SU-DHL-6 (cell line): ENCODE measurements around the gene CXCL6.

ENCODE experiments used
- H2AFZ ChIP-seq: fragments of 200-600 bp; sonication (generic); 2 replicates; pipeline ENCODE4 v1.6.1; 2014; ENCODE audit warnings: low read depth, mild to moderate bottlenecking, moderate library complexity, mixed read lengths, antibody characterized with exemption, low read length; ENCODE audit not compliant: severe bottlenecking
- H3F3A ChIP-seq: fragments of 200-600 bp; shearing (Covaris generic); 2 replicates; pipeline ENCODE4 v1.6.0; 2016; ENCODE audit warnings: antibody characterized with exemption, mild to moderate bottlenecking; ENCODE audit not compliant: insufficient read depth
- H3K27ac ChIP-seq: fragments of 200-600 bp; sonication (generic); 2 replicates; pipeline ENCODE4 v1.5.1; 2016; ENCODE audit warnings: low read depth, mild to moderate bottlenecking, low read length, moderate library complexity, mixed read lengths
- H3K27me3 ChIP-seq: fragments of 200-600 bp; sonication (generic), shearing (Covaris generic); 2 replicates; pipeline ENCODE4 v1.6.0; 2014; ENCODE audit warnings: mild to moderate bottlenecking, low read length
- H3K36me3 ChIP-seq: fragments of 200-600 bp; sonication (generic); 2 replicates; pipeline ENCODE4 v1.6.1; 2014; ENCODE audit warnings: mild to moderate bottlenecking, low read length, mixed read lengths
- H3K4me2 ChIP-seq: fragments of 300-600, 200-600 bp; shearing (Covaris generic), sonication (generic); 2 replicates; pipeline ENCODE4 v1.6.0; 2014; ENCODE audit warnings: low read length, low read depth, mild to moderate bottlenecking; ENCODE audit not compliant: poor library complexity, severe bottlenecking
- H3K4me3 ChIP-seq: fragments of 200-600 bp; sonication (generic); 2 replicates; pipeline ENCODE4 v1.5.1; 2014; ENCODE audit warnings: antibody characterized with exemption, low read length, mild to moderate bottlenecking, mixed read lengths; ENCODE audit not compliant: insufficient read depth, poor library complexity, severe bottlenecking
- H3K79me2 ChIP-seq: fragments of 200-600 bp; sonication (generic); 2 replicates; pipeline ENCODE4 v1.6.1; 2014; ENCODE audit warnings: mild to moderate bottlenecking, low read length, moderate library complexity; ENCODE audit not compliant: insufficient read depth
- H3K9ac ChIP-seq: fragments of 200-600 bp; sonication (generic); 2 replicates; pipeline ENCODE4 v1.7.0; 2014; ENCODE audit warnings: mild to moderate bottlenecking, low read length
- H3K9me2 ChIP-seq: fragments of 200-600 bp; sonication (generic); replicated peaks from 2 replicates; pipeline ENCODE4 v1.6.1; 2014; ENCODE audit warnings: low read length; ENCODE audit not compliant: insufficient read depth
- H3K9me3 ChIP-seq: fragments of 200-600 bp; sonication (generic); 2 replicates; pipeline ENCODE4 v1.6.1; 2014; ENCODE audit warnings: low read length, mixed read lengths; ENCODE audit not compliant: insufficient read depth
- H4K20me1 ChIP-seq: fragments of 200-600 bp; sonication (generic); 2 replicates; pipeline ENCODE4 v1.6.1; 2014; ENCODE audit warnings: low read depth, mild to moderate bottlenecking, antibody characterized with exemption, low read length, moderate library complexity, mixed read lengths
- CTCF ChIP-seq: fragments of 200-600 bp; sonication (generic); IDR thresholded peaks from one replicate; pipeline ENCODE4 v1.5.1; 2017; ENCODE audit warnings: antibody characterized with exemption, mild to moderate bottlenecking, low read length, moderate library complexity; ENCODE audit not compliant: insufficient read depth, poor library complexity, severe bottlenecking
- EZH2phosphoT487 ChIP-seq: fragments of 200-600 bp; sonication (generic), shearing (Covaris generic); conservative IDR thresholded peaks from 2 replicates; pipeline ENCODE4 v1.6.1; 2018; ENCODE audit warnings: mild to moderate bottlenecking, antibody characterized with exemption, low read length, moderate library complexity, mixed read lengths

CXCL6 gene

GRCh38 chr4:73822812-73823504, 13.5 kb upstream of the CXCL6 start:
- no peak overlapping the region for H3K4me3 ChIP-seq

GRCh38 chr4:73823760-73824159, 12.7 kb upstream of the CXCL6 start:
- no peak for TF ChIP-seq EZH2phosphoT487
- TF ChIP-seq CTCF: no peak
- Histone ChIP-seq H4K20me1 (no peaks in the 10 kb centered on the region), H3K9me3 (no peaks in the 10 kb centered on the region), H3K79me2 (no peaks in the 10 kb centered on the region), H3K4me3 (no peak overlapping the region), H3K9me2 (no peaks in the 10 kb centered on the region), H3F3A (no peaks in the 10 kb centered on the region), H2AFZ (no peak overlapping the region), H3K4me2 (no peak overlapping the region), H3K27ac (no peak overlapping the region), H3K36me3 (no peaks in the 10 kb centered on the region), H3K9ac (no peak overlapping the region), H3K27me3 (no peaks in the 10 kb centered on the region)

More at GRCh38 chr4:73822812-73823504, 13.5 kb upstream of the CXCL6 start:
- Histone ChIP-seq H3K27ac (no peak overlapping the region), H3K9me2 (no peaks in the 10 kb centered on the region), H3K36me3 (no peaks in the 10 kb centered on the region), H3K79me2 (no peaks in the 10 kb centered on the region), H3K9me3 (no peaks in the 10 kb centered on the region), H3K27me3 (no peaks in the 10 kb centered on the region), H3K4me2 (no peak overlapping the region), H4K20me1 (no peaks in the 10 kb centered on the region), H3F3A (no peaks in the 10 kb centered on the region), H3K9ac (no peak overlapping the region), H2AFZ (no peak overlapping the region)
- TF ChIP-seq CTCF (no peak), EZH2phosphoT487 (no peak)

- H3K9ac ChIP-seq: no peak overlapping the region
- H3K36me3 ChIP-seq: no peaks in the 10 kb centered on the region
- H3K9me3 ChIP-seq: no peaks in the 10 kb centered on the region
- no peak overlapping the region for H2AFZ ChIP-seq
- no peak overlapping the region for H3K27ac ChIP-seq
- H3F3A ChIP-seq: no peaks in the 10 kb centered on the region
- no peak for TF ChIP-seq CTCF
- TF ChIP-seq EZH2phosphoT487: no peak
- H3K9me2 ChIP-seq: no peaks in the 10 kb centered on the region
- H3K27me3 ChIP-seq: no peaks in the 10 kb centered on the region
- H3K79me2 ChIP-seq: no peaks in the 10 kb centered on the region
- H3K4me2 ChIP-seq: no peak overlapping the region
- no peaks in the 10 kb centered on the region for H4K20me1 ChIP-seq
- H3K4me3 ChIP-seq: no peak overlapping the region
These were observed 7.5 kb upstream of the CXCL6 start for GRCh38 chr4:73828956-73829355.
